HG03108 (cell line): ENCODE results near the gene DOP1B.
"Not testable (repeated sequence)": the region's sequence is repeated elsewhere in the genome, so short reads cannot be mapped to it uniquely, and the experiment has no call there.

Experiments
- ATAC-seq: cut with Tn5 transposase; IDR thresholded peaks from one replicate; pipeline ENCODE4 v1.9.1; 2021; ENCODE audit warnings: moderate library complexity; ENCODE audit not compliant: unreplicated experiment

DOP1B gene

DNA sequence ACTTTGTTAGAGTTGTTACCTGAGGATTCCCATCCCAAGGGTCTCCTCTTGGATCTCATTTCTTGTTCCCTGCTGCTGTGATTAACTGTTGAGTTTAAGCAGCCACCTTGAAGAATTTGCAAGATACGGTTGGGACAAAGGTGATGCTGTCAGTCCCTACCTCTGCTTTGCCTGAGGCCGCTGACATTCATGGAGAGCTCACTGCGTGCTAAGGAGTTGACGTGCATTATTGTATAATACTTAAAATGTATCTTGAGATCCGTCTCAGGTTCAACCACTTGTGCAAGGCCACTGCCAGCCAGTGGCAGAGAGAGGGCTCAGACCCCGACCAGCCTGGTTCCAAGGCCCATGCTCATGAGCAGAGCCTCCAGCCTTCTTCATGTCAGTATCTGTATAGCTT lies 14.2 kb downstream of the DOP1B start:
- no peak for ATAC-seq

GRCh38 chr21:36171336-36171735 lies 14.7 kb downstream of the DOP1B start:
- no peak for ATAC-seq

- no peak for ATAC-seq
Measured at GRCh38 chr21:36171741-36172331, 15.2 kb downstream of the DOP1B start.

- no peak for ATAC-seq
Measured at GRCh38 chr21:36174780-36175179, 18.2 kb downstream of the DOP1B start.

DNA sequence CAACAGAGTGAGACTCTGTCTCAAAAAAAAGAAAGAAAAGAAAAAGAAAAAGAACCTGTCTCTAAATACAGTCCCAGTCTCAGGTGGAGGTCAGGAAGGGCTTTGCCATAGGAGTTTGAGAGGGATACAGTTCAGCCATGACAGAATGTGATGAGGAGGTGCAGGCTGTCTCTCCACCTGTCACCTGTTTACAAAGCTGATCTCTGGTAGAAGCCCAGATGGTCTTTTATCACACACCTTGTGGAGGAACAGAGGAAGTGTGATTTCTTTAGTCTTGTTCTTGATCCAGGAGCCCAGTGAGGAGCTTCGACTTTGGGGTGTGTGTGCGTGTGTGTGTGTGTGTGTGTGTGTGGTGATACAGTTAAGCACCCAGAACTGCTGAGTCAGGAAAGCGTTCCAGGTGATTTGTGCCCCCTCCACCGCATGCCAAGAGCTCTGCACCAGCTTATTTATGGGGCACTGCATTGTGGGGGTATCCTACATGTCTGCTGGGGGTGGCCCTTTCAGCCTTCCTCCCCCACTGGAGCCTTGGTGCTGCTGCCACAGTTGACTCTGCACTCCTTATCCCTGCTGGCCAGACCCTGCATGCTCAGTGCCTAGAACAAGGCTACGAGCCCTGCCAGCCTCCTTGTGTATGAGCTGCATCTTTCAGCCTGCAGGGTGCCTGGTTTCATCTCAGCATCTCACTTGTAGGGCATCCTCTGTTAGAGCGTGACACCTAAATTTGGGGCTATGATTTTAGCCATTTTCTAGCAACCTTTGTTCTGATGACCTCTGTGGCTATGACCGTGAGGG lies 19.3 kb downstream of the DOP1B start:
- ATAC-seq: no peak

- no peak for ATAC-seq
Measured at GRCh38 chr21:36178349-36178748, 21.7 kb downstream of the DOP1B start.

GRCh38 chr21:36179145-36179544 lies 22.5 kb downstream of the DOP1B start:
- no peak for ATAC-seq

DNA sequence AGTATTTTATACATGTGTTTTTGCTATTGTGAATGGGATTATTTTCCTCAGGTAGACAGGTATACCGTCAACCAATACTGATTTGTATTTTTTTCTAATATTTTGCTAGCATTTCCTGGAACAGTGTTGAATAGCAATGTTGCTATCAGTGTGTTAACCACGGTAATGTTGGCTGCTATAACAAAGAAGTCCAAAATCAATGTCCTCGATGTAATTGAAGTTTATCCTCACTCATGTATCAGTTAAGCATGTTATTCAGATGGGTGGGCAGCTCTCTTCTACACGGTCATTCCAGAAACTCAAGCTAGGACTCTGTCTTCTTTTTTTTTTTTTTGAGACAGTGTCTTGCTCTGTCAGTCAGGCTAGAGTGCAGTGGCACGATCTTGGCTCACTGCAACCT lies 24.3 kb downstream of the DOP1B start:
- ATAC-seq: no peak

DNA sequence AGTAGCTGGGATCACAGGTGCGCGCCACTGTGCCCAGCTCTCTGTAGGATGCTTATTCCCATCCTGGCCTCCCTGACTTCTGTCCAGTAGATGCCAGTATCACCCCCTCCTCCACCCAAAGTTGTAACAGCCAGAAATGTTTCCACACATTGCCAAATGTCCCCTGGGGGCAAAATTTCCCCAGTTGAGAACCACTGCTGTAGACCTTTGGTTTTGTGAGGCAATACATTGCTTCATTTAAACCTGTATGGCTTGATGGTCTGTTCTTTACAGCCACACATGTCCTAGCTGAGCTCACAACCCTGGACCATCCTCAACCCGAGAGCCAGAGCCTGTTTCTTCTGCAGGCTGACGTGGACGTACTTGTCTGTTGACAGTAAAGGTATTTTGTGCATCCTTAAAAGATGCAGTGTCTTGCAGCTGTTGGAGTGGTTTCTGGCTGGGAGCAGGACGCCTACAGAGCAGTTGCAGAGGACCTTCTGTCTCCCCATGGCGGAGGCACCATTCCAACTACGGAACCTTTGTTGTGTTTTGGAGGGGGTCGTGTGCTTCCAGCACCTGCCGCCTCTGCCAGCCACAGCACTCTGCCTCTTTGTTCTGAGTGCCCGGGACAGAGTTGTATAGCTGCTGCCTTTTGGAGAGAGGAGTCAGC lies 26.6 kb downstream of the DOP1B start:
- no peak for ATAC-seq

DNA sequence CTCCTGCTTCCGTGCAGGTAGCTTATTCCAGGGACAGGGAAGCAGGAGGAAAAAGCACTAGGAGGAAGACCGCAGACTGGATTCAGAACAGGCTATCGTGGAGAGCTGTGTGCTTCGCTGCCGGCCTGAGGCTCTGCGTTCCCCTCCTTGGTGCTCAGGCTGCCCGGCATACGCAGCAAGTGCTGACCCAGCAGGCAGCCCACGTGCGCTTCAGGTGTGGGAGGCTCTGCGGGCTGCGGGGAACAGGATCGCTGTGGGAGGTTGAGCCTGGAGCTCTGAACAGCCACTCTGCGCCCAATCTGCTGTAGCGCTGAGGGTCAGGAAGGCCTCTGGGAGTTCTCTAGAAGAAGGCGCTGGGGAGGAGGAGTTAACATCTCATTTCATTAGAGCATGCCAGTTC lies 27.9 kb downstream of the DOP1B start:
- ATAC-seq: no peak

DNA sequence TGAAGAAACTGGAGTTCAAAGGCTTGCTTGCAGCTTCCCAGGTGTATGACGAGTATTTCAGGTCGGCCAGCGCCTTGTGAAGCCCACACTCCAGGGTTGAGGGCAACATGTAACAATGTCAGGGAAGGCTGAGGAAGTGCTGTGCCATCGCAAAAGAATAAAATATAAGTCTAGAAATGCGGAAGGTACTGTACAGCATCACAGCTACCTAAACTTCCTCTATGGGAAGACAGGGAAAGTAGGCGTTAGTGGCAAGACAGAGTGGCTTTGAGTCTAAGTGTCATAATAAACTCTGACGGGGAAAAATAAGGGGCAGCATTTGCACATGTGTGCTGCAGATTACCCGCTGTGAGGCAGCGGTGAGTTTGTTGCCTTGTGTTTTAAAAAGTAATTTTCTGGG lies 28.9 kb downstream of the DOP1B start:
- ATAC-seq: no peak

GRCh38 chr21:36186081-36186480 lies 29.5 kb downstream of the DOP1B start:
- ATAC-seq: no peak

DNA sequence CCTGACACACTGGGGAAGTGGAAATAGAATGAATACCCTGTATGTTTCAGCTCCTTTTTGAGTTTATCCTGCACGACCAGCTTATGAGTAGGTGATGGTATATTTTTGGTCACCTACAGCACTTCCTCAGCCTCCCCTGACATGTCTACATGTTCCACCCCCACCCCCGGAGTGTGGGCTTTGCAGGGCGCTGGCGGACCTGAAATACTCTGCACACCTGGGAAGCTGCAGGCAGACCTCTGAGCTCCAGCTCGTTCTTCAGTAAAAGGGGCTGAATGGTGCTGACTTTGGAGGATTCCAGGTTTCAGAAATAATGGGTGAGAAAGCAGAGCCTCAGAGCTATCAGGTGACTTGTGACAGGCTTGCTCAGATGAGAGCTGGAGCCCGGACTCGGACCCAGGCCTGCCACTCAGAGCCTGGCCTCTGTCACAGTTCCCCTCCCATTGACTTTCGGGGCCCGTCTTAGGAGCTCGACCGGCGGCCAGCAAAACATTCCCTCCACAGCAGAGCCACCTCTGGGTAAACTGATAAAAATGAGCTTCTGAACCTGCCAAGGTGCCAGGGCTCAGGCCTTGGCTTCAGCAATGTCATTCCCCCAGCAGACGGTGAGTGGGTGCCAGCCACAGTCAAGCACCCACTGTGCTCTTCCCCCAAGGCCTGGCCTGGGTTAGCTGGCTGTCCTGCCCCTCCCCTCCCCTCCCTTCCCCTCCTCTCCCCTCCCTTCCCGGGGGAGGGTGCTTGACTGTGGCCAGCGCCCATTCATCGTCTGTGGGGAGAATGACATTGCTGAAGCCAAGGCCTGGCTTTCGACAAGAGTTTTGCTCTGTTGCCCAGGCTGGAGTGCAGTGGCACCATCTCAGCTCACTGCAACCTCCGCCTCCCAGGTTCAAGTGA lies 30.1 kb downstream of the DOP1B start:
- ATAC-seq: no peak

- no peak for ATAC-seq
Measured at GRCh38 chr21:36188081-36188681, 31.6 kb downstream of the DOP1B start.

- no peak for ATAC-seq
Measured at GRCh38 chr21:36188937-36189336, 32.3 kb downstream of the DOP1B start.

DNA sequence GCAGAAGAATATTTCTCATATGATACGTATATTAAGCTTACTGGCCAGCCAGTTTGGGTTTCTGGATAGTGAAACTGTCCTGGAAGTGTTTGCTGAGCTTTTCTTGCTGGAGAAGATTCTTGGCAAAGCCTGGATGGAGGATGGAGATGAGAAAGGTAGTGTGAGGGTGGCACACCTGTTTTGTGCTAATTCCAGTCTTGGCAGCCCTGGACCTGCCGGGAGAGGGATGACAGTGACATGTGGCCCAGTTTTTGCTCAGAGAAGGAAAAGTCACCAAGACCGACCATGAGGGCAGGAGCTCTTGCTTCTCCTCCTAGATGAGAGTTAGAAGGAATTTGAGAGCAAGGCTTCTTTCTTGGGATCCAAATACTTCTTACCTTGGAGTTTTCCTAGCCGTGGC lies 34.1 kb downstream of the DOP1B start:
- ATAC-seq: no peak

GRCh38 chr21:36193200-36193599 lies 36.6 kb downstream of the DOP1B start:
- ATAC-seq: no peak

GRCh38 chr21:36194024-36194423 lies 37.4 kb downstream of the DOP1B start:
- ATAC-seq: no peak

DNA sequence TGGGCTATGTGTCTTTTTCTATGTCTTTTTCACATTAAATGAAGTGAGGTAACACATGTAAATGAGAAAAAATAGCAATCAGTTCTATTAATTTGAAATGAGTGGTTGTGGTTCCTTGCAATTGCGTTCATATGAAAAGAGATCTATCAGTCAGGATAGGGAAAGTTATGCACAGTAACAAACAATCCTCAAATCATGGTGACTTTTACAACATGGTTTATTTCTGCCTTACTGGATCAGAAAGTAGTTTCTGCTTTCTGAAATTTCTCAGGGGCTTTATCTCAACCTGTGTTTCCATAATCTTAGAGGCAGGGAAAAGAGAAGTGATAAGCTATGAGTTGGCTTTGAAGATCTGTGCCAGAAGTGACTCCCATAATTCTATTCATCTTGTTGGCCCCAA lies 39.0 kb downstream of the DOP1B start:
- no peak for ATAC-seq

- no peak for ATAC-seq
Measured at GRCh38 chr21:36199021-36199420, 42.4 kb downstream of the DOP1B start.

DNA sequence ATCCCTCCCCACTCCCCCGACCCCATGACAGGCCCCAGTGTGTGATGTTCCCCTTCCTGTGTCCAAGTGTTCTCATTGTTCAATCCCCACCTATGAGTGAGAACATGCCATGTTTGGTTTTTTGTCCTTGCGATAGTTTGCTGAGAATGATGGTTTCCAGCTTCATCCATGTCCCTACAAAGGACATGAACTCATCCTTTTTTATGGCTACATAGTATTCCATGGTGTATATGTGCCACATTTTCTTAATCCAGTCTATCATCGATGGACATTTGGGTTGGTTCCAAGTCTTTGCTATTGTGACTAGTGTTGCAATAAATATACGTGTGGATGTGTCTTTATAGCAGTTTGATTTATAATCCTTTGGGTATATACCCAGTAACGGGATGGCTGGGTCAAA lies 43.0 kb downstream of the DOP1B start:
- ATAC-seq: not testable (repeated sequence)
